Keratinocyte (primary cell): Measurements from ENCODE around the gene PIGC.

Experiments
- EZH2 ChIP-seq: IDR thresholded peaks from one replicate; pipeline ENCODE4 v1.6.1; 2012; ENCODE audit warnings: inconsistent platforms, mild to moderate bottlenecking, low read length, moderate library complexity
- TF ChIP-seq, protein P1 (sequence below), 3 experiments: IDR thresholded peaks in 1 of 3; conservative IDR thresholded peaks in 1 of 3; optimal IDR thresholded peaks in 1 of 3; 2 replicates in 2 of 3; 3 replicates in 1 of 3; pipeline versions ENCODE3 to v1.5.1; 2011; ENCODE audit warnings: low read length in 3 of 3, mild to moderate bottlenecking in 3 of 3, moderate library complexity in 2 of 3, control low read depth in 1 of 3, inconsistent platforms in 1 of 3; ENCODE audit not compliant: insufficient read depth in 2 of 3; ENCODE audit errors: extremely low read depth in 1 of 3

DNA sequence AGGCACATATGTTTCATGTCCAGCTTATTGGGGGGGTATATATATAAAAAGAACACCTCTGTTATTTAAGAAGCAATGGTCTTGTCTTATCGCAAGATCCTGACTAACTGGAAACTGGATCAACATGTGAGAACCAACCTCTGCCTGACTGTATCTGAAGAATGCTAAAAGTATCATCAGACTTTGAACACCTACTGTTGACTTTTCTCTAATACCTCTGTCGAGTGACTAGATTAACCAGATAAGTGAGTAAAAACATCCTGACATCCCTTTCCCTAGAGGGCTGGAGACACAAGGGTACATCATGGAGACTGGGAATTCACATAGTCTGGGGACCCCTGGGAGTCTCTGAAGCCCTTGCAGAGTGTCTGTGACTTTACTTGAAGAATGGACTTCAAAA lies 26.3 kb upstream of the PIGC start:
- TF ChIP-seq, protein P1, sequence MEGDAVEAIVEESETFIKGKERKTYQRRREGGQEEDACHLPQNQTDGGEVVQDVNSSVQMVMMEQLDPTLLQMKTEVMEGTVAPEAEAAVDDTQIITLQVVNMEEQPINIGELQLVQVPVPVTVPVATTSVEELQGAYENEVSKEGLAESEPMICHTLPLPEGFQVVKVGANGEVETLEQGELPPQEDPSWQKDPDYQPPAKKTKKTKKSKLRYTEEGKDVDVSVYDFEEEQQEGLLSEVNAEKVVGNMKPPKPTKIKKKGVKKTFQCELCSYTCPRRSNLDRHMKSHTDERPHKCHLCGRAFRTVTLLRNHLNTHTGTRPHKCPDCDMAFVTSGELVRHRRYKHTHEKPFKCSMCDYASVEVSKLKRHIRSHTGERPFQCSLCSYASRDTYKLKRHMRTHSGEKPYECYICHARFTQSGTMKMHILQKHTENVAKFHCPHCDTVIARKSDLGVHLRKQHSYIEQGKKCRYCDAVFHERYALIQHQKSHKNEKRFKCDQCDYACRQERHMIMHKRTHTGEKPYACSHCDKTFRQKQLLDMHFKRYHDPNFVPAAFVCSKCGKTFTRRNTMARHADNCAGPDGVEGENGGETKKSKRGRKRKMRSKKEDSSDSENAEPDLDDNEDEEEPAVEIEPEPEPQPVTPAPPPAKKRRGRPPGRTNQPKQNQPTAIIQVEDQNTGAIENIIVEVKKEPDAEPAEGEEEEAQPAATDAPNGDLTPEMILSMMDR (optimal IDR thresholded peaks at IDR 0.05 in 1 of 3, IDR thresholded peaks at IDR 0.05 in 1 of 3, conservative IDR thresholded peaks at IDR 0.05 in 1 of 3; ENCODE audit: extremely low read depth in 1 of 3, insufficient read depth in 2 of 3, low read length in 3 of 3), result no peak
- no peak for TF ChIP-seq EZH2
